Measurements from ENCODE around the gene SLC7A10. TPM values are rescaled to one million over a fixed set of nuclear protein-coding genes. Genes with fewer than 3 reads are reported as not detected.

Gene SLC7A10
- total RNA-seq, 2 donors from 2014 or later = not detected

GRCh38 chr19:33220735-33221134 lies 4.9 kb downstream of the SLC7A10 start:
- no peak overlapping the region for H3K4me3 ChIP-seq
- TF ChIP-seq CTCF (IDR thresholded peaks at IDR 0.05) = no peak
- H3K4me1 ChIP-seq (ENCODE audit: control insufficient read depth in 1 of 2, low read depth in 2 of 2) = peaks cover 0 to 7% of the 10 kb centered on the region in 2 donors
- H3K36me3 ChIP-seq = no peaks in the 10 kb centered on the region
- no peak overlapping the region for H3K27ac ChIP-seq
- H3K27me3 ChIP-seq (replicated peaks; ENCODE audit: insufficient read depth) = peaks cover 10% of the 10 kb centered on the region
- DNase-seq (ENCODE audit: low spot score) (no peak), ATAC-seq (ENCODE audit: insufficient number of reproducible peaks, low FRiP score, low read depth) (no peak)
- no peaks in the 10 kb centered on the region for H3K9me3 ChIP-seq

GRCh38 chr19:33220115-33220514 lies 5.5 kb downstream of the SLC7A10 start:
- TF ChIP-seq CTCF (IDR thresholded peaks at IDR 0.05) = no peak
- H3K9me3 ChIP-seq = no peaks in the 10 kb centered on the region
- no peak overlapping the region for H3K4me3 ChIP-seq
- peaks cover 0 to 1% of the 10 kb centered on the region in 2 donors for H3K4me1 ChIP-seq (ENCODE audit: control insufficient read depth in 1 of 2, low read depth in 2 of 2)
- ATAC-seq (ENCODE audit: insufficient number of reproducible peaks, low FRiP score, low read depth) (no peak), DNase-seq (ENCODE audit: low spot score) (no peak)
- H3K36me3 ChIP-seq = no peaks in the 10 kb centered on the region
- peaks cover 7% of the 10 kb centered on the region for H3K27me3 ChIP-seq (replicated peaks; ENCODE audit: insufficient read depth)
- no peak overlapping the region for H3K27ac ChIP-seq

- Histone ChIP-seq H3K36me3 (no peaks in the 10 kb centered on the region), H3K27me3 (replicated peaks; ENCODE audit: insufficient read depth) (no peaks in the 10 kb centered on the region), H3K27ac (no peak overlapping the region), H3K4me3 (no peak overlapping the region), H3K9me3 (no peaks in the 10 kb centered on the region), H3K4me1 (ENCODE audit: control insufficient read depth in 1 of 2, low read depth in 2 of 2) (no peaks in the 10 kb centered on the region)
- no peak for DNase-seq (ENCODE audit: low spot score)
- no peak for ATAC-seq (ENCODE audit: insufficient number of reproducible peaks, low FRiP score, low read depth)
- no peak for TF ChIP-seq CTCF (IDR thresholded peaks at IDR 0.05)
These were observed 6.3 kb downstream of the SLC7A10 start for GRCh38 chr19:33219261-33219815.

- DNase-seq (ENCODE audit: low spot score) (no peak), ATAC-seq (ENCODE audit: insufficient number of reproducible peaks, low FRiP score, low read depth) (no peak)
- H3K4me3 ChIP-seq = no peak overlapping the region
- no peak overlapping the region for H3K27ac ChIP-seq
- H3K9me3 ChIP-seq = no peaks in the 10 kb centered on the region
- H3K4me1 ChIP-seq (ENCODE audit: control insufficient read depth in 1 of 2, low read depth in 2 of 2) = no peaks in the 10 kb centered on the region
- H3K36me3 ChIP-seq = no peaks in the 10 kb centered on the region
- TF ChIP-seq CTCF (IDR thresholded peaks at IDR 0.05) = no peak
- H3K27me3 ChIP-seq (replicated peaks; ENCODE audit: insufficient read depth) = no peaks in the 10 kb centered on the region
These were observed 7.8 kb downstream of the SLC7A10 start for GRCh38 chr19:33217881-33218280.

- Histone ChIP-seq H3K4me3 (no peak overlapping the region), H3K36me3 (no peaks in the 10 kb centered on the region), H3K9me3 (no peaks in the 10 kb centered on the region), H3K27ac (no peak overlapping the region), H3K27me3 (replicated peaks; ENCODE audit: insufficient read depth) (no peaks in the 10 kb centered on the region), H3K4me1 (ENCODE audit: control insufficient read depth in 1 of 2, low read depth in 2 of 2) (no peaks in the 10 kb centered on the region)
- TF ChIP-seq CTCF (IDR thresholded peaks at IDR 0.05) = no peak
- ATAC-seq (ENCODE audit: insufficient number of reproducible peaks, low FRiP score, low read depth) = no peak
- no peak for DNase-seq (ENCODE audit: low spot score)
These were observed 9.3 kb downstream of the SLC7A10 start for GRCh38 chr19:33216198-33216830.

Measured in thoracic aorta (tissue), 2 donors.